Large intestine (tissue), 3 donors: ENCODE measurements around the gene PPP2R3B. TPM values are rescaled to one million over a fixed set of nuclear protein-coding genes. Genes with fewer than 3 reads are reported as not detected.

ENCODE experiments used
- DNase-seq, 2 donors: peaks; one replicate each; pipeline versions ENCODE4 v3.0.0 to v3.0.0-alpha.2; 2013
- H3K27ac ChIP-seq: one replicate; pipeline ENCODE4 v1.5.1; 2013; ENCODE audit warnings: low read length
- H3K27me3 ChIP-seq: 2 replicates; pipeline ENCODE4 v1.6.1; 2013; ENCODE audit warnings: low read length; ENCODE audit not compliant: control insufficient read depth, insufficient read depth
- H3K36me3 ChIP-seq: 2 replicates; pipeline ENCODE4 v1.6.1; 2013; ENCODE audit warnings: low read length; ENCODE audit not compliant: control insufficient read depth, insufficient read depth
- H3K4me1 ChIP-seq: one replicate; pipeline ENCODE4 v1.6.1; 2013; ENCODE audit warnings: low read length; ENCODE audit not compliant: control insufficient read depth, insufficient read depth
- H3K4me3 ChIP-seq: one replicate; pipeline ENCODE4 v1.5.1; 2013; ENCODE audit warnings: low read length
- H3K9me3 ChIP-seq: one replicate; pipeline ENCODE4 v1.6.1; 2013; ENCODE audit warnings: mild to moderate bottlenecking, low read depth, low read length, moderate library complexity; ENCODE audit not compliant: control insufficient read depth
- WGBS: methylation state at CpG from one replicate; pipeline ENCODE4 v1.1.5; 2013; ENCODE audit warnings: low lambda C conversion rate; ENCODE audit not compliant: insufficient coverage; 5-methylcytosine and 5-hydroxymethylcytosine counted together
- polyA plus RNA-seq: library from polyadenylated mRNA; unstranded; fragments of 120-200 nt; gene quantifications from one replicate; pipeline ENCODE4 v1.2.1, GENCODE V29; 2013

PPP2R3B gene
- polyA plus RNA-seq, 1 donor: 15.0 TPM

DNA sequence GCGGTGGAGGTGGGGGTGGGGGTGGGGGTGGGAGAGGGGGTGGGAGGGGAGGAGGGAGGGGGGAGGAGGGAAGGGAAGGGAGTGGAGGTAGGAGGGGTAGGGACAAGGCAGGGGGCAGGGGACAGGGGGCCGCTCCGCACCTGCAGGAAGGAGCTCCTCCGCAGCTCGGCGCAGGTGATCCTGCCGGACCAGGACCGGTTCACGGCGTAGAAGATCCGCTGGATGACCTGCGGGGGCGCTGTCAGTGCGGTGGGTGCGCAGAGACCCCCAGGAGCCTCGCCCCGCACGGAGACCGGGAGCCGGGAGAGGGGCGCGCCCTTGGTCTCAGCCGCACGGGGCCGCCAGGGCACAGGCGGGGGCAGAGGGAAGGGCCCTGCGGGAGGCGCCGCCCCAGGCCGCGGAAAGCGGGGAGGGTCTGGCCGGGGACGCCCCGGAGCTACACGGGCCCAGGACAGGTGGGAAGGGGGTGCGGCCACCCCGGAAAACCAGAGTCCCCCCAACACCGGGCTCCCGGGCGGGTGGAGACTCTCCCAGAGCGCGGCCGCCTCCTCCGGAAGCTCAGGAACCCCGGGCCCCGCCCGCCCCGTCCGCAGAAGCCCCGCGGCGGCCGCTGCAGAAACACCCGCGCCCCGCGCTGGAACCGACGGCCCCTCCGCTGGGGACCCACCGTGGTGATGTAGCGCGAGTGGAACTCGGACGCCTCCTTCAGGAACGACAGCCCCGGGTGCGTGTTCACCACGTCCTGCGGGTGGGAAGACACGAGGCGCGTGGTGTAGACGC is 40.5 kb downstream of the PPP2R3B start:
- Histone ChIP-seq H3K4me3 (no peak overlapping the region), H3K27ac (no peak overlapping the region), H3K27me3 (no peaks in the 10 kb centered on the region), H3K9me3 (peaks cover 66% of the 10 kb centered on the region), H3K4me1 (no peaks in the 10 kb centered on the region), H3K36me3 (peaks cover 7% of the 10 kb centered on the region)
- DNase-seq: no peak
- WGBS: no CpG with 5 or more reads among the region's 75 CpGs

DNA sequence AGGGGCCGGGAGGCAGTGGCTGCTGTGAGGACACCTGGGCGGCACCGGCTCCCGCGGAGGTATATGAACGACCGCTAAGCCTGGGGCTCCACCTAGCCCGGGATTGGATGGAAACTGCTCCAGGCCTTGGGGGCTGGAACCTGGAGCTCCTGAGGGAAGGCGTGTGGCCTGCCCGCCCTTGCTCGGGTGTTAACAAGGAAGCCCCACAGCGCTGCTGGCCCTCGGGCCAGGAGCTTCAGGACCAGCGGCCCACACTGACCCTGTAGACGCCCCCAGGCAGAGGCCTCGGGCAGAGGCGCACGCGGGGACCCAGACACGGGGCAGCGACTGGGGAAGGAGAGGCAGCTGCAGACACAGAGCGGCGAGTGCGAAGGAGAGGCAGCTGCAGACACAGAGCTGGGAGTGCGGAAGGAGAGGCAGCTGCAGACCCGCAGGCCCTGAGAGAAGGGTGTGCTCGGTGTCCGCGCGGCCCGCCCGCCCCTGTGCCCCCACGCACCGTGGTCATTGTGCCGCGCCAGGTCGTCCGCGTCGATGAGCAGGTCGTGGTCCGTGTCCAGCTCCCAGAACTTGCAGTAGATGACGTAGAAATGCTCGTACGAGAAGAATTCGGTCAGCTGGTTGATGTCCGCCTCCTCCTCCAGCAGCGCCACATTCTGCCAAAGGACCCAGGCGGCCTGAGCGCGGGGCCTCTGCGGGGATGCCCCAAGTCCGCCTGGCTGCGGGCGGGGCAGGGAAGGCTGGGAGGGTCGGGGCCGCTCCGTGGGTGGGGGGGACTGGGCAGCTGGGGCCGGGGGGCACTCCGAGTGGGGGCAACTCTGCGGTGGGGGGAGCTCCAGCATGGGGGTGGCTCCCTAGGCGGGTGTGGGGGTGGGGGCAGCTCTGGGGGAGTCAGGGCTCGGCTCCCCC is 41.4 kb downstream of the PPP2R3B start:
- no peak for DNase-seq
- WGBS: 100% methylated on average over 1 of the region's 63 CpGs
- peaks cover 7% of the 10 kb centered on the region for H3K36me3 ChIP-seq
- H3K4me1 ChIP-seq: no peaks in the 10 kb centered on the region
- H3K27me3 ChIP-seq: no peaks in the 10 kb centered on the region
- no peak overlapping the region for H3K27ac ChIP-seq
- no peak overlapping the region for H3K4me3 ChIP-seq
- H3K9me3 ChIP-seq: peaks cover 63% of the 10 kb centered on the region

DNA sequence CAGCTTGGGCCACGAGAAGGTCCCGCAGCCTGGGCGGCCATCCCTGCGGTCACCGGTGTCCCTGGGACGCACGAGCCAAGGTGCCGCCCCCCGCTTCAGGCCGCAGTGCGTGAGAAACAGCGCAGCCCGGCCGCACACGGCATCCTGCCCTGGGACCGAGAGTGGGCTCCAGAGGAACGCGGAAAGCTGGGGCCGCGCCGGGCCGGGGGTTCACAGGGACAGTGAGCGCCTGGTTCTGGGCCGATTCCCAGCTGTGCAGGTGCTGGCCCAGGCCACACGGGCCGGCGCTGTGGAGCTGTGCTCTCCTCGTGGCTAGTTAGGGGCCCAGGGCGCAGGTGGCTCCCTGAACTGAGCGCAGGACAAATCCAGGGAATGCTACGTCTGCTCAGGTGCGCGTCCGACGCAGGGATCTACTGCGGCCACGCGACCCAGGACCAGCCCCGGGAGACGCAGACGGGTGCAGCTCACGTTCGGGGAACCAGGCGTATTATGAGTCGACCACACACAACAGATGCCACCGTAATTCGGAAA is 42.3 kb downstream of the PPP2R3B start:
- H3K27ac ChIP-seq: no peak overlapping the region
- DNase-seq: no peak

DNA sequence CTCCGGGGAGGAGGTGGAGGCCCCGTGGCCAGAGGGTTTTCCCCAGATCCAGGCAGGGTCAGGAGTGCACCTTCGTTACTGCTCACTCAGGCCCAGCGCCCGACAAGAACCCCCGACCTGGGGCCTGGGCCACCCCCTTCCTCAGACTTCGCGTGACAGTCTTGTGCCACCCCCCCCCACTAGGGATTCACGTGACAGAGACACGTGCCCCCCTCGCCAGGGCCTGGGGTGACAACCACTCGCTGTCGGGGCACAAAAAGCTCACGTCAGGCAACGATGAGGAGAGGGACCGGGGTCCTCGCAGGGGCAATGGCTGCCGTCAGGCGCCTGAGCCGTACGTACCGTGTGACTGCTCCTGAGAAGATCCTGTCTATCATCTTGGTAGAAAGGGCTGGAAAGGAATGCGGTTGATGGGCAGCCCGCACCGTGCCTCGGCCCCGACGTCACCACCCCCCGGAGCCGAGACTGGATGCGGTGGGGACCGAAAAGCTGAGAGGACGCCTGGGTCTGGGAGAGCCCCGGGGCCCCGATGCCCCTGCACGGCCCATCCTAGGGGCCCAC is 45.1 kb downstream of the PPP2R3B start:
- no CpG with 5 or more reads among the region's 36 CpGs for WGBS
- DNase-seq: no peak

More for the DNA sequence above, 42.3 kb downstream of the PPP2R3B start:
- peaks cover 62% of the 10 kb centered on the region for H3K9me3 ChIP-seq
- no peak overlapping the region for H3K4me3 ChIP-seq
- H3K4me1 ChIP-seq: no peaks in the 10 kb centered on the region
- H3K27me3 ChIP-seq: no peaks in the 10 kb centered on the region
- no CpG with 5 or more reads among the region's 47 CpGs for WGBS
- peaks cover 7% of the 10 kb centered on the region for H3K36me3 ChIP-seq

DNA sequence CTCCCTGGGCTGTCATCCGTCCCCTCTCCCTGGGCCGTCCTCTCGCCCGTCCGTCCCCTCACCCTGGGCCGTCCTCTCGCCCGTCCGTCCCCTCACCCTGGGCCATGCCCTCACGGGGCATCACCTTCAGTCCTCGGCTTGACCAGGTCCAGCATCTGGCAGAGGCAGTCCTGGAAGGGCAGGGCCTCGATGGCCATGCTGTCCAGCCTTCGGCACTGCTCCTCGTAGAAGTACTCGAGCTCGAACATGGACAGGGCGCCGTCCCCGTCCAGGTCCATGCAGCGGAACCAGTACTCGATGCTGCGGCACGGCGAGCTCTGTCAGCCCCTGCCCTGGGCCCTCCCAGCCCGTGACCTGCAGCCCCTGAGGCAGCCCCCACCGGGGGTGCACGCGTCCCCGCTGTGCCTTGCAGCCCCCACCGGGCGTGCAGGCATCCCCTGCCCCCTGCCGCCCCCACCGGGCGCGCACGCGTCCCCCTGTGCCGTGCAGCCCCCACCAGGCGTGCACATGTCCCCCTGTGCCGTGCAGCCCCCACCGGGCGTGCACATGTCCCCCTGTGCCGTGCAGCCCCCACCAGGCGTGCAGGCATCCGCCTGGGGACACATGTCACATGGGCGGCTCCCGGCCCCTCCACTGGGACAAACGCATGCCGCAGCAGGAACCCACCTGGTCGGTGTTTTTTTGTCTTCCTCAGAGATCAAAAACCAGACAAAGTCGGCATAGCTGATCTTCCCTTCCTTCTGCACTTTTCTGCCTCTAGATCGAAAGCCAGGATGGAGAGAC is 45.9 kb downstream of the PPP2R3B start:
- H3K4me1 ChIP-seq: no peaks in the 10 kb centered on the region
- no peak overlapping the region for H3K27ac ChIP-seq
- peaks cover 28% of the 10 kb centered on the region for H3K36me3 ChIP-seq
- H3K27me3 ChIP-seq: no peaks in the 10 kb centered on the region
- DNase-seq: no peak
- peaks cover 64% of the 10 kb centered on the region for H3K9me3 ChIP-seq
- WGBS: no CpG with 5 or more reads among the region's 52 CpGs
- H3K4me3 ChIP-seq: no peak overlapping the region

More for the DNA sequence above, 45.1 kb downstream of the PPP2R3B start:
- Histone ChIP-seq H3K36me3 (peaks cover 24% of the 10 kb centered on the region), H3K9me3 (peaks cover 66% of the 10 kb centered on the region), H3K4me1 (no peaks in the 10 kb centered on the region), H3K27me3 (no peaks in the 10 kb centered on the region), H3K4me3 (no peak overlapping the region), H3K27ac (no peak overlapping the region)

DNA sequence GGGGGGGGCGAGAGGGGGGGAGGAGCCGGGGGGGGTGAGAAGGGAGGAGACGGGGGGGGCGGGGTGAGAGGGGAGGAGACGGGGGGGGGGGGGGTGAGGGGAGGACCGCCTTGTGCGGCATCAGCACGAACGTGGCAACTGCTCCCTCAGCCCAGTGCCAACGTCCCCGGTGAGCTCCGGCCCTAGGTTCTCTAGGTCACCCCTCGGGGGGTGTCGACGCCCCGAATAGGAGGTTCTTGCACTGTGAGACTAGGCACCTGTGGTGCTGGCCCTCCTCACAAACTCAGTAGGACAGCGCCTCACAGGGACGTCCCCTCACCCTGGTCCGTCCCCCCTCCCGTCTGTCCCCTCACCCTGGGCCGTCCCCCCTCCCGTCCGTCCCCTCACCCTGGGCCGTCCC is 46.6 kb downstream of the PPP2R3B start:
- no CpG with 5 or more reads among the region's 24 CpGs for WGBS
- H3K27ac ChIP-seq: no peak overlapping the region
- peaks cover 64% of the 10 kb centered on the region for H3K9me3 ChIP-seq
- H3K4me3 ChIP-seq: no peak overlapping the region
- DNase-seq: no peak
- H3K36me3 ChIP-seq: peaks cover 30% of the 10 kb centered on the region
- H3K4me1 ChIP-seq: no peaks in the 10 kb centered on the region
- H3K27me3 ChIP-seq: no peaks in the 10 kb centered on the region

DNA sequence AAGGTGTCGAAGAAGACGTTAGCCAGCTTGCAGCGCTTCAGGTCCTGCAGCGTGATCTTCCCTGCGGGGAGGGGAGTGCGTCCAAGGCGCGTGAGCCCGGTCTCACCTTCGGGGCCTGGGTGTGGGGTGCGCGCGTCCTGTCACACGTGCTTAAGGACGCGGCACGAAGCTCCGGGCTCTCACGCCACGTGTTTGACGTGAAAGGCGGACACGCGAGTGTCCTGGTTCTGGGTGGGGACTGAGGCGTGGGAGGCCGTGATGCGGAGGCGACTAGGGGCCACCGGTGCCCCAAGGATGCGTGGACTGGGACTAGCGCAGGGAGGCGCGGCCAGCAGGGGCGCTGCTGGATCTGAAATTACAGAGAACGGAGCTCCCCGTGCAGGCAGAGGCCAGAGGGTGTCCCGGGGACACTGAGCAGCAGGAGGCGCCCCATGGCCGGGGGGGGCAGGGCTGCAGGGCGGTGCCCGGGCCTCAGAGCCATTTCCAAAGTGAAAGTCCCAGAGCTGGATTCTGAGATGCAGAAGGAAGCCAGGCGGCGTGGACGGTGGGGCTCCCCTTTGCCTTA is 47.8 kb downstream of the PPP2R3B start:
- WGBS: no CpG with 5 or more reads among the region's 44 CpGs
- no peak for DNase-seq
- H3K36me3 ChIP-seq: peaks cover 25% of the 10 kb centered on the region

DNA sequence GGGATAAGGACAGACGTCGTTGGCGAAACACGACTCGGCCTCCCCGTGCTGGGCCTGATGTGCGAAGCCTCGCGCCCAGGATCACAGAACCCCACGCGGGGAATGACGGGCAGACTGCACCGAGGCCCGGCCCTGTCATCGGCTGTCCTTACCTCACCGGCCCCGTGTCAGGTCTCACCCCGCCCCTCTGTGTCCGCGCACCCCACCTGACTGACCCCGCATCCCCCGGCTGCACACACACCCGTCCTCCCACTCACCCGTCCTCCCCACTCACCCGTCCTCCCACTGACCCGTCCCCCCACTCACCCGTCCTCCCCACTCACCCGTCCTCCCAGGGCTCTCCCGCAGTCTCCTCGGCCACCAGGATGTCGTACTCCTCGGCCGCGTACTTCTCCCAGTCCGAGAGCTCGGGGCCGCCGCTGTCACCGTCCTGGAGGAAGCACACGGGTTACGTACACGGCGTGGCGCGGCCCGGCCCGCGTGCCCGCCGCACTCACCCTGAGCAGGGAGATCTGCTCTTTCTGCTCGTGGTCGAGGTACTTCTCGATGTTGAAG is 48.3 kb downstream of the PPP2R3B start:
- Histone ChIP-seq H3K27me3 (no peaks in the 10 kb centered on the region), H3K9me3 (peaks cover 68% of the 10 kb centered on the region), H3K27ac (no peak overlapping the region), H3K4me1 (no peaks in the 10 kb centered on the region), H3K36me3 (peaks cover 29% of the 10 kb centered on the region), H3K4me3 (no peak overlapping the region)
- WGBS: no CpG with 5 or more reads among the region's 53 CpGs
- no peak for DNase-seq

More for the DNA sequence above, 47.8 kb downstream of the PPP2R3B start:
- H3K4me1 ChIP-seq: no peaks in the 10 kb centered on the region
- peaks cover 65% of the 10 kb centered on the region for H3K9me3 ChIP-seq
- H3K27me3 ChIP-seq: no peaks in the 10 kb centered on the region
- H3K4me3 ChIP-seq: no peak overlapping the region
- no peak overlapping the region for H3K27ac ChIP-seq

DNA sequence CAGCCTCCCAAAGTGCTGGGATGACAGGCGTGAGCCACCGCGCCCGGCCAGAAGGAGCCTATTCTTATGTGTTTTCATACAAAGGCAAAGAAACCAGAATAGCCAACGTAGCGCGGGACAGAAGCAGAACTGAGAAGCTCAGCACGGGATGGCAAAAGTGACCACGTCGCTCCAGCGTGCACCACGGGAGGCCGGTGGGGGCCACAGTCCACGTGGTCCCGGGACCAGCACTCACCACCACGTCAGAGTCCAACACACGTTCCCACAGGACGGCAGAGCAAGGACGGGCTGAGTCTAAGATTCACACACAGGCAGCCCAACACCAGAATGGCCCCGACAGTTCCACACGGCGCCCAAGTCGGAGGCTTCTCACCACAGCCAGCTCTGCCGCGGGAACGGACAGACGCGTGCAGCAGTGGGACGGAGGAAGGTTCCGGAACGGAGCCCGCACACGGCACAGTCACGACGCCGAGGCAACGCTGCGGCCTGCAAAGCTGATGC is 49.3 kb downstream of the PPP2R3B start:
- peaks cover 70% of the 10 kb centered on the region for H3K9me3 ChIP-seq
- peaks cover 1% of the 10 kb centered on the region for H3K27me3 ChIP-seq
- DNase-seq: no peak
- H3K27ac ChIP-seq: no peak overlapping the region
- peaks cover 32% of the 10 kb centered on the region for H3K36me3 ChIP-seq
- H3K4me3 ChIP-seq: no peak overlapping the region
- WGBS: no CpG with 5 or more reads among the region's 38 CpGs
- no peaks in the 10 kb centered on the region for H3K4me1 ChIP-seq
